ENCODE measurements around the gene FBXL4.
A peak's percentile ranks its signal among the peaks of the same experiment; 100 is the strongest.
"Not testable (repeated sequence)": the region's sequence is repeated elsewhere in the genome, so short reads cannot be mapped to it uniquely, and the experiment has no call there.

Gene FBXL4

GRCh38 chr6:98946266-98946878, 1.4 kb downstream of the FBXL4 start:
- DNase-seq (ENCODE audit: low spot score) (no peak), FAIRE-seq (no peak)

- FAIRE-seq = no peak
- no peak for DNase-seq (ENCODE audit: low spot score)
These were observed 2.2 kb downstream of the FBXL4 start for GRCh38 chr6:98945311-98946115.

- FAIRE-seq = no peak
- DNase-seq (ENCODE audit: low spot score) = peak; percentile 7
These were observed 3.1 kb downstream of the FBXL4 start for GRCh38 chr6:98944598-98945081.

GRCh38 chr6:98944168-98944567, 3.6 kb downstream of the FBXL4 start:
- no peak for FAIRE-seq
- DNase-seq (ENCODE audit: low spot score) = no peak

- FAIRE-seq (no peak), DNase-seq (ENCODE audit: low spot score) (no peak)
These were observed 5.4 kb downstream of the FBXL4 start for GRCh38 chr6:98942263-98942803.

- FAIRE-seq (no peak), DNase-seq (ENCODE audit: low spot score) (no peak)
These were observed 6.4 kb downstream of the FBXL4 start for GRCh38 chr6:98941319-98941718.

- no peak for FAIRE-seq
- no peak for DNase-seq (ENCODE audit: low spot score)
These were observed 10.4 kb downstream of the FBXL4 start for GRCh38 chr6:98937351-98937750.

GRCh38 chr6:98932381-98932780, 15.4 kb downstream of the FBXL4 start:
- DNase-seq (ENCODE audit: low spot score) = no peak
- no peak for FAIRE-seq

- no peak for DNase-seq (ENCODE audit: low spot score)
These were observed 16.1 kb downstream of the FBXL4 start for GRCh38 chr6:98931696-98932095.

GRCh38 chr6:98929498-98930060, 18.2 kb downstream of the FBXL4 start:
- DNase-seq (ENCODE audit: low spot score) (peak; percentile 8), FAIRE-seq (peak; percentile 73)

More at GRCh38 chr6:98931696-98932095, 16.1 kb downstream of the FBXL4 start:
- FAIRE-seq = no peak

GRCh38 chr6:98928688-98929087, 19.1 kb downstream of the FBXL4 start:
- FAIRE-seq = no peak
- no peak for DNase-seq (ENCODE audit: low spot score)

GRCh38 chr6:98927534-98927933, 20.2 kb downstream of the FBXL4 start:
- DNase-seq (ENCODE audit: low spot score) (peak; percentile 39), FAIRE-seq (peak; percentile 91)

GRCh38 chr6:98925831-98926230, 21.9 kb downstream of the FBXL4 start:
- no peak for DNase-seq (ENCODE audit: low spot score)
- no peak for FAIRE-seq

GRCh38 chr6:98924647-98925046, 23.1 kb downstream of the FBXL4 start:
- DNase-seq (ENCODE audit: low spot score) (no peak), FAIRE-seq (no peak)

GRCh38 chr6:98920904-98921431, 26.8 kb downstream of the FBXL4 start:
- DNase-seq (ENCODE audit: low spot score) (no peak), FAIRE-seq (no peak)

- DNase-seq (ENCODE audit: low spot score) = not testable (repeated sequence)
These were observed 36.8 kb downstream of the FBXL4 start for GRCh38 chr6:98910946-98911345.

GRCh38 chr6:98909236-98909635, 38.5 kb downstream of the FBXL4 start:
- DNase-seq (ENCODE audit: low spot score) (no peak), FAIRE-seq (no peak)

More at GRCh38 chr6:98910946-98911345, 36.8 kb downstream of the FBXL4 start:
- FAIRE-seq = not testable (repeated sequence)

- not testable (repeated sequence) for FAIRE-seq; DNase-seq (ENCODE audit: low spot score)
These were observed 41.4 kb downstream of the FBXL4 start for GRCh38 chr6:98906342-98906741.

- no peak for FAIRE-seq
These were observed 42.0 kb downstream of the FBXL4 start for GRCh38 chr6:98905759-98906158.

GRCh38 chr6:98904096-98904495, 43.6 kb downstream of the FBXL4 start:
- DNase-seq (ENCODE audit: low spot score) (no peak), FAIRE-seq (no peak)

More at GRCh38 chr6:98905759-98906158, 42.0 kb downstream of the FBXL4 start:
- DNase-seq (ENCODE audit: low spot score) = no peak

GRCh38 chr6:98900706-98901105, 47.0 kb downstream of the FBXL4 start:
- no peak for FAIRE-seq
- no peak for DNase-seq (ENCODE audit: low spot score)

GRCh38 chr6:98894810-98895209, 52.9 kb downstream of the FBXL4 start:
- DNase-seq (ENCODE audit: low spot score) (no peak), FAIRE-seq (no peak)

All from RCC 7860 (cell line).